ENCODE results near the gene DNM3.

DNA sequence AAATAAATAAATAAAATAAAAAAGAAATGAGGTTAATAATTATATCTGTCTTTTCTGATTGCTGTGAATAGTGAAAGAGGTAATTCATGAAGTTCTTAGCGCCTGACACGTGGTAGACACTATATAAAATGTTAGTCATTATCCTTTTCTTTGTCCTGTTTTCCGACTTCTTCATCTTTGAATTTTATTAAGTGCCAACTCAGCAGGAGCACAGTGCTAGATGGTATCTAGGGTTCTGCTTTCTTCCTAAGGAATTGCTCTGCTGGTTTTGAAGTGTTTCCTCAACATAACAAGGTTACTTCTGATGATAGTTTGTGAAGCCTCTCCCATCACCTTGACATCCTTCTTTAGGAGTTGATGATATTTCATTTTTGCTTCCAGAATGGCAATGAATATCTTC lies 227.0 kb downstream of the DNM3 start:
- TF ChIP-seq, protein P1, sequence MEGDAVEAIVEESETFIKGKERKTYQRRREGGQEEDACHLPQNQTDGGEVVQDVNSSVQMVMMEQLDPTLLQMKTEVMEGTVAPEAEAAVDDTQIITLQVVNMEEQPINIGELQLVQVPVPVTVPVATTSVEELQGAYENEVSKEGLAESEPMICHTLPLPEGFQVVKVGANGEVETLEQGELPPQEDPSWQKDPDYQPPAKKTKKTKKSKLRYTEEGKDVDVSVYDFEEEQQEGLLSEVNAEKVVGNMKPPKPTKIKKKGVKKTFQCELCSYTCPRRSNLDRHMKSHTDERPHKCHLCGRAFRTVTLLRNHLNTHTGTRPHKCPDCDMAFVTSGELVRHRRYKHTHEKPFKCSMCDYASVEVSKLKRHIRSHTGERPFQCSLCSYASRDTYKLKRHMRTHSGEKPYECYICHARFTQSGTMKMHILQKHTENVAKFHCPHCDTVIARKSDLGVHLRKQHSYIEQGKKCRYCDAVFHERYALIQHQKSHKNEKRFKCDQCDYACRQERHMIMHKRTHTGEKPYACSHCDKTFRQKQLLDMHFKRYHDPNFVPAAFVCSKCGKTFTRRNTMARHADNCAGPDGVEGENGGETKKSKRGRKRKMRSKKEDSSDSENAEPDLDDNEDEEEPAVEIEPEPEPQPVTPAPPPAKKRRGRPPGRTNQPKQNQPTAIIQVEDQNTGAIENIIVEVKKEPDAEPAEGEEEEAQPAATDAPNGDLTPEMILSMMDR (IDR thresholded peaks at IDR 0.05) = no peak
- TF ChIP-seq EP300 (IDR thresholded peaks at IDR 0.05) (no peak), POLR2A (IDR thresholded peaks at IDR 0.05) (no peak)
